CD4-positive, CD25-positive, alpha-beta regulatory T cell (primary cell): ENCODE data around the gene CCDC141. TPM values are rescaled to one million over a fixed set of nuclear protein-coding genes. Genes with fewer than 3 reads are reported as not detected.

ENCODE experiments used
- ATAC-seq, 2 donors: fragments of 150-1000 bp; cut with Tn5 transposase; one replicate each; pipeline ENCODE4 v1.10.0; 2021; ENCODE audit warnings: low read depth in 2 of 2, moderate number of reproducible peaks in 2 of 2, moderate library complexity in 1 of 2
- DNase-seq, 3 donors: peaks; one replicate each; pipeline versions ENCODE4 v3.0.0 to v3.0.0-alpha.2; 2012 to 2022; ENCODE audit warnings: mixed read lengths in 1 of 3
- H3K27ac ChIP-seq: one replicate; pipeline ENCODE4 v1.7.0; 2013; ENCODE audit warnings: mild to moderate bottlenecking, low read length; ENCODE audit not compliant: insufficient read depth, poor library complexity, severe bottlenecking
- H3K27me3 ChIP-seq: one replicate; pipeline ENCODE4 v1.7.0; 2013; ENCODE audit warnings: low read length; ENCODE audit not compliant: control insufficient read depth, insufficient read depth
- H3K36me3 ChIP-seq: one replicate; pipeline ENCODE4 v1.7.0; 2013; ENCODE audit warnings: mild to moderate bottlenecking, low read length, moderate library complexity; ENCODE audit not compliant: control insufficient read depth, insufficient read depth
- H3K4me1 ChIP-seq: 2 replicates; pipeline ENCODE4 v1.7.0; 2013; ENCODE audit warnings: mild to moderate bottlenecking, low read length; ENCODE audit not compliant: insufficient read depth, control insufficient read depth, poor library complexity, severe bottlenecking
- H3K4me3 ChIP-seq: one replicate; pipeline ENCODE4 v1.7.0; 2013; ENCODE audit warnings: low read depth, mild to moderate bottlenecking, low read length, moderate library complexity
- H3K9me3 ChIP-seq, 2 experiments: 1 replicate in 1 of 2; 2 replicates in 1 of 2; pipeline ENCODE4 v1.7.0; 2013; ENCODE audit warnings: low read length in 2 of 2, mild to moderate bottlenecking in 1 of 2, moderate library complexity in 1 of 2; ENCODE audit not compliant: control insufficient read depth in 2 of 2
- H3K27ac Mint-ChIP-seq, 3 donors: one replicate each; pipeline ENCODE4 v1.8.0; 2020 to 2022; ENCODE audit warnings: mild to moderate bottlenecking in 3 of 3, mixed read lengths in 3 of 3, moderate library complexity in 2 of 3
- H3K27me3 Mint-ChIP-seq: one replicate; pipeline ENCODE4 v1.8.0; 2022; ENCODE audit warnings: mild to moderate bottlenecking, mixed read lengths
- H3K36me3 Mint-ChIP-seq: one replicate; pipeline ENCODE4 v1.8.0; 2020; ENCODE audit warnings: mixed read lengths
- H3K4me1 Mint-ChIP-seq, 4 donors: one replicate each; pipeline ENCODE4 v1.8.0; 2020 to 2022; ENCODE audit warnings: mixed read lengths in 4 of 4, mild to moderate bottlenecking in 1 of 4
- H3K4me3 Mint-ChIP-seq, 4 donors: one replicate each; pipeline ENCODE4 v1.8.0; 2020 to 2022; ENCODE audit warnings: mild to moderate bottlenecking in 4 of 4, mixed read lengths in 4 of 4, moderate library complexity in 3 of 4
- H3K9me3 Mint-ChIP-seq, 7 donors: one replicate each; pipeline ENCODE4 v1.8.0; 2020 to 2022; ENCODE audit warnings: mixed read lengths in 7 of 7, mild to moderate bottlenecking in 3 of 7, moderate library complexity in 2 of 7
- polyA plus RNA-seq, 4 donors: library from polyadenylated mRNA; unstranded; fragments of 300-500 nt; fragmentation: Illumina TruSeq; gene quantifications; one replicate each; pipeline ENCODE4 v1.2.3, GENCODE V29; 2021
- total RNA-seq: library from RNA; stranded (reverse); gene quantifications from one replicate; pipeline ENCODE4 v1.2.3, GENCODE V29; 2022

CCDC141 gene
- total and polyA plus RNA-seq, 5 donors from 2014 or later = 8.3 to 153 (median 15.0) TPM

DNA sequence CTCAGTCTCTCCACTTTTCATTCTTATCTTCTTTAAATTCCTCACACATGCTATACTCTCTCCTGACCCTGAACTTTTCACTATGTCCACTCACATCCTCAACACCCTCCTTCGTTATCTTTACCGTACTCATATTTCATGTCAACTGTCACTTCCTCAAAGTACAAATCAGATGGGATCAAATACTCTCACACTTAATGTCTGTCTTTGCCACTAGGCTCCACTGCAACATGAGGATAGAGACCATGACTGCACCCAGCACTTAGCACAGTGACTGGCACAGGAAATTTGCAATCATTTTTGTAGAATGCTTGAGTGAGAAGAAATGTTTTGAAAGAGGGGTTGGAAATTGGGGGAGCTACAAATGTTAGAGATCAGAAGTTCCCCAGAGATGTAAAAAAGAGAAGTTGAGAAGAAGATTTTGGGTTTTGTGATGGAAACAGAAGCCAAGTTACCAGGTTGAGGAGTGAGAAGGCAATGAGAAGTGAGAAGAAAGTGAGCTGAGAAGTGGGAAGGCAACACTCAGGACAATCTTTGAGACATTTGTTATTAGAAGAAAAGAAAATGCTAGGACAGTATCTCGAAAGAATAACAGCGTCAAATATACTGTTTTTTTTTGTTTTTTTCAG is 87.0 kb downstream of the CCDC141 start:
- Histone ChIP-seq H3K4me1 (no peaks in the 10 kb centered on the region), H3K27ac (no peak overlapping the region), H3K4me3 (no peak overlapping the region), H3K27me3 (no peaks in the 10 kb centered on the region), H3K36me3 (peaks cover 26% of the 10 kb centered on the region), H3K9me3 (no peaks in the 10 kb centered on the region)
- Mint-ChIP-seq H3K4me1 (peaks cover 0 to 8% (median 3%) of the 10 kb centered on the region in 4 donors), H3K27me3 (no peaks in the 10 kb centered on the region), H3K36me3 (peaks cover 34% of the 10 kb centered on the region), H3K4me3 (no peak overlapping the region), H3K27ac (no peak overlapping the region), H3K9me3 (no peaks in the 10 kb centered on the region)
- ATAC-seq = peak in 1 of 2 donors; percentile 42
- DNase-seq = peak in 1 of 3 donors; percentile 17

DNA sequence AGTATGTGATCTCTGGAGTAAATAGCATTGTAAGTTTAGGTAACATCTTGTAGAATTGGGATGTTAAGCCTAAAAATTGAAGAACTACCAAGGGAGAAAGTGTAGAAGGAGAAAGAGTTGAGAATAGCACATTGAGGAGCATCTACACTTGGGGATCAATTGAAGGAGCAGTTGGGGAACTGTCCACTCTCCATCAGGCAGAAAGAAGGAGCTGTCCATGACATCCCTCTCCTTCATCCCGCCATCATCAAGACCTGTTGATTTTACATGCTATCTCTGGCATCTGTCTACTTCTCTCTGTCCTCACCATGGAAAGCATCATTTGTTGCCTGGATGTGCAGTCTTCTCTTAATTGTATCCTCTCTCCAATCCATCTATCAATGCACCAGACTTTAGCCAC is 87.8 kb downstream of the CCDC141 start:
- Histone ChIP-seq H3K27me3 (no peaks in the 10 kb centered on the region), H3K4me3 (no peak overlapping the region), H3K36me3 (peaks cover 29% of the 10 kb centered on the region), H3K27ac (no peak overlapping the region), H3K4me1 (no peaks in the 10 kb centered on the region), H3K9me3 (no peaks in the 10 kb centered on the region)
- Mint-ChIP-seq H3K4me3 (no peak overlapping the region), H3K36me3 (peaks cover 36% of the 10 kb centered on the region), H3K9me3 (no peaks in the 10 kb centered on the region), H3K27ac (no peak overlapping the region), H3K4me1 (peaks cover 0 to 11% (median 0%) of the 10 kb centered on the region in 4 donors), H3K27me3 (no peaks in the 10 kb centered on the region)
- DNase-seq (no peak), ATAC-seq (no peak)

DNA sequence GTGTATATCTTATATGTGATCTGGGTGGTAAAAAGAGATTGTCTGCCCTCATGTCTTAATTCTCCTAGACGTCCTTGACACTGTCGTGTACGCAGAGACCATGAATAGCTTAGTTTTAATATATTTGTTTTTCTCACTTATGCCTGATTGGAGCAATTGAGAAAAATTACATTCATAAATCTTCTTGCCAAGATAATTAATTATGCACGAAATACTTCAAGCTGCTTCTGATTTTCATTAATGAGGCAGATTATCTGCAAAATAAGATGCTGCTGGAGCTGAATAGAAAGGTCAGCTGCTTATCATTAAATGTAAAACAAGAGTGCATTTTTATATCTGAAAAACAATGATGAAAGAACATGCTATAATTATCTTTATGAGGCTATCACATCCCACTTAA is 95.9 kb downstream of the CCDC141 start:
- Histone ChIP-seq H3K27ac (no peak overlapping the region), H3K4me3 (no peak overlapping the region), H3K9me3 (no peaks in the 10 kb centered on the region), H3K27me3 (no peaks in the 10 kb centered on the region), H3K36me3 (peaks cover 19% of the 10 kb centered on the region), H3K4me1 (no peaks in the 10 kb centered on the region)
- H3K9me3 Mint-ChIP-seq = peaks cover 0 to 2% (median 0%) of the 10 kb centered on the region in 7 donors
- H3K27ac Mint-ChIP-seq = no peak overlapping the region
- peaks cover 36% of the 10 kb centered on the region for H3K36me3 Mint-ChIP-seq
- no peak overlapping the region for H3K4me3 Mint-ChIP-seq
- no peaks in the 10 kb centered on the region for H3K27me3 Mint-ChIP-seq
- no peak for DNase-seq
- no peak for ATAC-seq
- H3K4me1 Mint-ChIP-seq = peaks cover 8 to 20% (median 16%) of the 10 kb centered on the region in 4 donors

DNA sequence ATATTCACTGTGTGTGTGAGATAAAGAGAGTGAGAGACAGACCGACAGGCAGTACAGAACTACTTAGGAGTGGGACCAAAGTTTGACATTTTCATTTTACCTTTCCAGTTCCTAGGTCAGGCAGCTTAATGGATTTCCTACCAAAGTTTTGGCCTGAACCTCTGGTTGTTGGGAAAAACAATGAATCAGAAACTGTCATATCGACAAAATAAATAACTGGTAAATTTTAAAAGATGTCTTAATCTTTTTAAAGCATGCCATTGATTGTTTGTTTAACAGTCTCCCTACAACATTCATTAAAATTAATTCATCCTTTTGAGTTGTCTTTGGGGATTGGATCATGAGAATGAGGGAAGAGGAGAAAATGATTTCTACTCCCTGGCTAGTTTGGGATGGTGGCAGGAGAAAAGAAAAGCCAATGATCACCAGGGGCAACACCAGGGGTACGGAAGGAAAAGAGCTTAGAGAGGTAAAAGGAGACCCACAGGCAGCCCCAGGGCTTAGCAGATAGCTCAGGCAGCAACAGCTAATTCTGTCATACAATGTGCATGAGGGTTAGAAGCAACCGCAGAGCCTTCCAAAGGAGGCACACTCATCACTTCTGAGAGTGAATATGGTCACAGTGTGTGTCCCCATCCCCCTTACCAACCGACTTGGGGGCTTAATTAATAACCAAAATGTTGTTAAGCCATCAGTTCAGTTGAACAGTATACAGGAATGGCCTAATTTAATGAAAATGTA is 98.5 kb downstream of the CCDC141 start:
- no peaks in the 10 kb centered on the region for H3K27me3 ChIP-seq
- Mint-ChIP-seq H3K27ac (peak overlapping the region in 1 of 3 donors; percentile 61), H3K9me3 (peaks cover 0 to 4% (median 0%) of the 10 kb centered on the region in 7 donors), H3K36me3 (peaks cover 42% of the 10 kb centered on the region), H3K4me3 (no peak overlapping the region), H3K27me3 (no peaks in the 10 kb centered on the region), H3K4me1 (peaks cover 8 to 20% (median 14%) of the 10 kb centered on the region in 4 donors)
- H3K9me3 ChIP-seq = no peaks in the 10 kb centered on the region
- H3K4me3 ChIP-seq = no peak overlapping the region
- peaks cover 11% of the 10 kb centered on the region for H3K36me3 ChIP-seq
- no peak overlapping the region for H3K27ac ChIP-seq
- ATAC-seq (no peak), DNase-seq (no peak)
- H3K4me1 ChIP-seq = no peaks in the 10 kb centered on the region

DNA sequence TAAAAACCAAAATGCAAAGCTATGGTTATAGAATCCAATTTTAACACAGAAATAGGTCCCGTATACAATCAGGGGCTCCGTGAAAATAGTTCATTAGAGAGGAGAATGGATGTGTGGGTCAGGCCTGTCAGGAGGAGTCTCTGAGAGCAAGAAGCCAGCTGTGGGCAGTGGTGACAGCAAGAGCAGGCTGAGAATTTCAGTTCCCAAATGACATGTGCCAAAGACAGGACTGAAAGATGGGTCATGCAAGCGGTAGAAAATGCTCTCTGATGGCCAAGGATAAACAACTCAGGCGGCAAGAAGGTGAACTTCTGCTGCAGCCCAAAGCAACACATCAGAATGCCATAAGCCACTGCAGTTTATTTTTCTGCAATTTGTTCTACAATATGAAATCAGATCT is 100.4 kb downstream of the CCDC141 start:
- Mint-ChIP-seq H3K9me3 (peaks cover 0 to 4% (median 0%) of the 10 kb centered on the region in 7 donors), H3K27ac (peak overlapping the region in 1 of 3 donors; percentile 69), H3K36me3 (peaks cover 42% of the 10 kb centered on the region), H3K27me3 (no peaks in the 10 kb centered on the region), H3K4me3 (no peak overlapping the region), H3K4me1 (peaks cover 7 to 17% (median 13%) of the 10 kb centered on the region in 4 donors)
- Histone ChIP-seq H3K27me3 (no peaks in the 10 kb centered on the region), H3K4me3 (peak overlapping the region; percentile 17), H3K9me3 (no peaks in the 10 kb centered on the region), H3K36me3 (peaks cover 2% of the 10 kb centered on the region), H3K4me1 (no peaks in the 10 kb centered on the region), H3K27ac (no peak overlapping the region)
- ATAC-seq (no peak), DNase-seq (no peak)

DNA sequence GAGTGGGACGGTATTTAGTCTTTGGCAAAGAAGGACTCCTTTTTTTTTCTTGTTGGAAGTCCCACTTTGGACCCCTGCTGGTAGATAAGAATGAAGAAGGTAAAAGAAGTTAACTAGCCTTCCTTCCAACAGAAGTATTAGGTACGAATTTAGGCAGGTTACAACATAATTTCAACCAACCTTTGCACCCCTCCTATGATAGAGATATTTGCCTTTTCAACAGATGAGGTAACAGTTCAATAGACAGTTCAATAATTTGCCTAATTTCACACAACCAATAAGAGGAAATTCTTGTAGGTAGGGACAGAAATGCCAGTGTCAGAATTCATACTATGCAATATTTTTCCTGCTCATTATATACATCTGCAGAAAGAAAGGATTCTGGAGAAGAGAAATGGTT is 100.8 kb downstream of the CCDC141 start:
- Histone ChIP-seq H3K4me3 (no peak overlapping the region), H3K9me3 (no peaks in the 10 kb centered on the region), H3K4me1 (no peaks in the 10 kb centered on the region), H3K27ac (no peak overlapping the region), H3K36me3 (peaks cover 2% of the 10 kb centered on the region), H3K27me3 (no peaks in the 10 kb centered on the region)
- peaks cover 6 to 17% (median 13%) of the 10 kb centered on the region in 4 donors for H3K4me1 Mint-ChIP-seq
- no peak overlapping the region for H3K4me3 Mint-ChIP-seq
- peaks cover 45% of the 10 kb centered on the region for H3K36me3 Mint-ChIP-seq
- H3K27me3 Mint-ChIP-seq = no peaks in the 10 kb centered on the region
- ATAC-seq (no peak), DNase-seq (no peak)
- peak overlapping the region in 1 of 3 donors; percentile 69 for H3K27ac Mint-ChIP-seq
- peaks cover 0 to 4% (median 0%) of the 10 kb centered on the region in 7 donors for H3K9me3 Mint-ChIP-seq

DNA sequence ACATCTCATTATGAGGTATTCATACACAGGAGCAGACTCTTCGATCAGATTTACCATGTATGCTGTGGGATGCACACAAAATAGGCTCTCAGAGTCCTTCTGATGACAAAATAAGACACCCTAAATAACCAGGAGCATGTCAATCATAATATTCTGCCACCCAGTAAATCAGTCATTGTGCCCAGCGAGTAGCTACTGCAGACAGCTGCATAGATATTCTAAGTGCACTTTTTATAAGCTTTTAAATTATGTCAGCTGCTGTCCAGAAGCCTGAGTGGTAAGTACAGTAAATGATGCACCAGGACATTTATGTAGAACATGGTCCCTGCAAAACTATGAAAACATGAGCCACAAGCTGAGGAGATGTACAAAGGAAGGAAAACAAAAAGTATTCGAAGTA is 102.9 kb downstream of the CCDC141 start:
- Mint-ChIP-seq H3K4me1 (peaks cover 8 to 17% (median 13%) of the 10 kb centered on the region in 4 donors), H3K9me3 (peaks cover 0 to 4% (median 0%) of the 10 kb centered on the region in 7 donors), H3K36me3 (peaks cover 60% of the 10 kb centered on the region), H3K27ac (peak overlapping the region in 1 of 3 donors; percentile 57), H3K4me3 (no peak overlapping the region), H3K27me3 (no peaks in the 10 kb centered on the region)
- ATAC-seq = no peak
- H3K27ac ChIP-seq = no peak overlapping the region
- no peaks in the 10 kb centered on the region for H3K27me3 ChIP-seq
- no peaks in the 10 kb centered on the region for H3K4me1 ChIP-seq
- H3K36me3 ChIP-seq = peaks cover 12% of the 10 kb centered on the region
- no peaks in the 10 kb centered on the region for H3K9me3 ChIP-seq
- H3K4me3 ChIP-seq = no peak overlapping the region
- no peak for DNase-seq
